ENCODE measurements around the gene CLASP2. TPM values are rescaled to one million over a fixed set of nuclear protein-coding genes. Genes with fewer than 3 reads are reported as not detected.

Gene CLASP2
- polyA plus RNA-seq, 2 donors, result 7.2 to 8.3 TPM

DNA sequence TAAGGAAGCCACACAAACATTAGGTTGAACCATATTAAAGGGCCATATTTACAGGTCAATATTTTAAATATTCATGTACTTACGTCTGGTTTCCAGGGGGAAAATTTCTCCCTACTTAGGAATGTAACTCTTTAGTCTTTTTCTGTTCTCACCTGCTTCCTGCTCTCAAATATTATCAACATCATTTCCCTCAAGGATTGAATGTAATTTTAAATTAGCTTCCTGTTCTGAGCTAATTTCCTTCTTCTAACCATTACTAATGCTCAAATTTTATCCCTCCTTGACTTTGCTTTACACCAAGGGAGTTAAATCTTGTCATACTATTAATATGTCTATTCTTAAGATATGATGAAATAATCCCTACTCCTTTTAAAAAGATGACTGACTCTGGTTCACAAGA lies 174.5 kb downstream of the CLASP2 start:
- Histone ChIP-seq H3K4me3 (ENCODE audit: low read depth in 1 of 2, low read length in 2 of 2) (no peak overlapping the region), H3K27ac (ENCODE audit: low read depth in 2 of 2, low read length in 1 of 2) (no peak overlapping the region), H3K27me3 (ENCODE audit: control insufficient read depth in 1 of 2, insufficient read depth in 2 of 2, low read length in 2 of 2) (no peaks in the 10 kb centered on the region), H3K36me3 (ENCODE audit: control insufficient read depth in 2 of 2, insufficient read depth in 2 of 2, low read length in 1 of 2) (peaks cover 0 to 4% of the 10 kb centered on the region in 2 donors), H3K9me3 (ENCODE audit: control insufficient read depth in 2 of 2, insufficient read depth in 1 of 2, low read depth in 1 of 2, low read length in 1 of 2) (no peaks in the 10 kb centered on the region), H3K4me1 (ENCODE audit: control insufficient read depth in 2 of 2, insufficient read depth in 2 of 2, low read length in 1 of 2) (no peaks in the 10 kb centered on the region)
- WGBS, 2 donors, result 80 to 83% methylated on average over 1 of the region's 1 CpG

DNA sequence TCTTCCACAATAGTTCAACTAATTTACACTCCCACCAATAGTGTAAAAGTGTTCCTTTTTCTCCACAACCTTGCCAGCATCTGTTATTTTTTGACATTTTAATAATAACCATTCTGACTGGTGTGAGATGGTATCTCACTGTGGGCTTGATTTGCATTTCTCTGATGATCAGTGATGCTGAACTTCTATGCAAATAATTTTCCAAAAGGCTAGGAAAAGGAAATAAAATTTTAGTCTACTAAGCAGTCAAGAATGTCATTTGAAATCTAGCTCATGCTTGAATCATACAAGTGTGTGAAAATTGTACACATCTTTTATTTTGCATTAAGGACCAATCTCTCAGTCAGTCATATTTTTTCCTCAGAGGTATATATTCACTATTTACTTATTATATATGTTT lies 176.1 kb downstream of the CLASP2 start:
- H3K36me3 ChIP-seq (ENCODE audit: control insufficient read depth in 2 of 2, insufficient read depth in 2 of 2, low read length in 1 of 2), result peaks cover 0 to 4% of the 10 kb centered on the region in 2 donors
- H3K4me1 ChIP-seq (ENCODE audit: control insufficient read depth in 2 of 2, insufficient read depth in 2 of 2, low read length in 1 of 2), result no peaks in the 10 kb centered on the region
- H3K9me3 ChIP-seq (ENCODE audit: control insufficient read depth in 2 of 2, insufficient read depth in 1 of 2, low read depth in 1 of 2, low read length in 1 of 2), result no peaks in the 10 kb centered on the region
- no peaks in the 10 kb centered on the region for H3K27me3 ChIP-seq (ENCODE audit: control insufficient read depth in 1 of 2, insufficient read depth in 2 of 2, low read length in 2 of 2)
- H3K27ac ChIP-seq (ENCODE audit: low read depth in 2 of 2, low read length in 1 of 2), result no peak overlapping the region
- no peak overlapping the region for H3K4me3 ChIP-seq (ENCODE audit: low read depth in 1 of 2, low read length in 2 of 2)

DNA sequence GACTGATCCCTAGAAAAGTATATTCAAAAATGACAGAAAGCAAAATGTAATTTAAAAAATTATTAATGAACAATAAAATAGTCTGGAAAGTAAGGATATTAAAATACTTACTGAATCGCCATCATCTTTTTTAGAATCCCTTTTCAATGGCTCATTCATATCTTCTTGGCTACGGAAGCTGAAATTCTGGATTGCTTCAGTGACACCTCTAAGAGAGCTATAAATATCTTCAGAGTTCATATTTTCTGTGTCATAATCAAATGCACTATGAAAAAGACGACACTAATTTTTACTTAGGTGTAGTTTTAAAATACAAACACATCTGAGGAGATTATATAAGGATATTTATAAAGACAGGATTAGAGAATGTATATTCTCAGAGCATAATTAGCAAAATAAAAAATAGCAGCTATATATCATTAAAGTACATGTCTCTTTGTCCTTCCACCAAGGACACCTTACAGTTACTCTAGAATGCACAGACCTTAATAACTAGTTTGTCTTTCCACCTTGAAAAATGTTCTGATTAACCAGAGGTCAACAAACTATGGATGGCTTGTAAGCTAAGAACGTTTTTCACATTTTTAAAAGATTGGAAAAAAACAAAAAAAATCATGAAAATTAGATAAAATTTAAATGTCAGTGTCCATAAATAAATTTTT lies 179.2 kb downstream of the CLASP2 start:
- Histone ChIP-seq H3K9me3 (ENCODE audit: control insufficient read depth in 2 of 2, insufficient read depth in 1 of 2, low read depth in 1 of 2, low read length in 1 of 2) (no peaks in the 10 kb centered on the region), H3K4me1 (ENCODE audit: control insufficient read depth in 2 of 2, insufficient read depth in 2 of 2, low read length in 1 of 2) (no peaks in the 10 kb centered on the region), H3K4me3 (ENCODE audit: low read depth in 1 of 2, low read length in 2 of 2) (no peak overlapping the region), H3K27me3 (ENCODE audit: control insufficient read depth in 1 of 2, insufficient read depth in 2 of 2, low read length in 2 of 2) (no peaks in the 10 kb centered on the region), H3K36me3 (ENCODE audit: control insufficient read depth in 2 of 2, insufficient read depth in 2 of 2, low read length in 1 of 2) (peaks cover 3 to 4% of the 10 kb centered on the region in 2 donors), H3K27ac (ENCODE audit: low read depth in 2 of 2, low read length in 1 of 2) (no peak overlapping the region)
- 85 to 87% methylated on average over 4 of the region's 4 CpGs for WGBS, 2 donors

DNA sequence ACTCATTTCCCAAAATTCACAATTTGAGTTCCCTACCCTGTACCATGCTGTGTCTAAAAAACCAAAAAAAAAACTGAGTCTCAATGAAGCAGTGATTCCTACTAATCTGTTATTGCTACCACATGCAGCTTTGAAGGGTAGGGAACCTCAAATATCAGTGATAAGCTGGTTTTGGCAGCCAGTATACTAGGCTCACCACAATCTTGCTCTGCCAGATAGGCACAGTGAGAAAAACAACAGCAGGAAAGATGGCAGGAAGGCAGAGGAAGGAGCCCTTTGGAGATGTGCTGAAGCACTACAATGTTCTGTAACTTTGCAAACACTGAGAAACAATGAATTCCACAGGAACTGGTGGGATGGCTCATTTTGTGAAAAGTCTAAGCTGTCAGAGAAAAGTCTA lies 180.9 kb downstream of the CLASP2 start:
- H3K36me3 ChIP-seq (ENCODE audit: control insufficient read depth in 2 of 2, insufficient read depth in 2 of 2, low read length in 1 of 2), result peaks cover 3 to 4% of the 10 kb centered on the region in 2 donors

DNA sequence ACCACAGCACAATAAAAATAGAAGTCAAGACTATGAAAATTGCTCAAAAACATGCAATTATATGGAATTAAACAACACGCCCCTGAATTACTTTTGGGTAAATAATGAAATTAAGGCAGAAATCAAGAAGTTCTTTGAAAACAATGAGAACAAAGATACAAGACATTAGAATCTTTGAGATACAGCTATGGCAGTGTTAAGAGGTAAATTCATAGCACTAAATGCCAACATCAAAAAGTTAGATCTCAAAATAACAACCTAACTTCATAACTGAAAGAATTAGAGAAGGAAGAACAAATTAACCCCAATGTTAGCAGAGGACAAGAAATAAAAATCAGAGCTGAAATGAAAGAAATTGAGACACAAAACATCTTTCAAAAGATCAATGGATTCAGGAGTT lies 191.3 kb downstream of the CLASP2 start:
- H3K4me3 ChIP-seq (ENCODE audit: low read depth in 1 of 2, low read length in 2 of 2), result no peak overlapping the region
- peaks cover 2 to 5% of the 10 kb centered on the region in 2 donors for H3K36me3 ChIP-seq (ENCODE audit: control insufficient read depth in 2 of 2, insufficient read depth in 2 of 2, low read length in 1 of 2)
- H3K9me3 ChIP-seq (ENCODE audit: control insufficient read depth in 2 of 2, insufficient read depth in 1 of 2, low read depth in 1 of 2, low read length in 1 of 2), result peaks cover 0 to 4% of the 10 kb centered on the region in 2 donors
- no peak overlapping the region for H3K27ac ChIP-seq (ENCODE audit: low read depth in 2 of 2, low read length in 1 of 2)
- WGBS, 2 donors, result 96 to 100% methylated on average over 1 of the region's 1 CpG
- H3K27me3 ChIP-seq (ENCODE audit: control insufficient read depth in 1 of 2, insufficient read depth in 2 of 2, low read length in 2 of 2), result no peaks in the 10 kb centered on the region
- no peaks in the 10 kb centered on the region for H3K4me1 ChIP-seq (ENCODE audit: control insufficient read depth in 2 of 2, insufficient read depth in 2 of 2, low read length in 1 of 2)

More for the DNA sequence above, 180.9 kb downstream of the CLASP2 start:
- Histone ChIP-seq H3K4me3 (ENCODE audit: low read depth in 1 of 2, low read length in 2 of 2) (no peak overlapping the region), H3K27me3 (ENCODE audit: control insufficient read depth in 1 of 2, insufficient read depth in 2 of 2, low read length in 2 of 2) (no peaks in the 10 kb centered on the region), H3K27ac (ENCODE audit: low read depth in 2 of 2, low read length in 1 of 2) (no peak overlapping the region), H3K9me3 (ENCODE audit: control insufficient read depth in 2 of 2, insufficient read depth in 1 of 2, low read depth in 1 of 2, low read length in 1 of 2) (no peaks in the 10 kb centered on the region), H3K4me1 (ENCODE audit: control insufficient read depth in 2 of 2, insufficient read depth in 2 of 2, low read length in 1 of 2) (no peaks in the 10 kb centered on the region)

DNA sequence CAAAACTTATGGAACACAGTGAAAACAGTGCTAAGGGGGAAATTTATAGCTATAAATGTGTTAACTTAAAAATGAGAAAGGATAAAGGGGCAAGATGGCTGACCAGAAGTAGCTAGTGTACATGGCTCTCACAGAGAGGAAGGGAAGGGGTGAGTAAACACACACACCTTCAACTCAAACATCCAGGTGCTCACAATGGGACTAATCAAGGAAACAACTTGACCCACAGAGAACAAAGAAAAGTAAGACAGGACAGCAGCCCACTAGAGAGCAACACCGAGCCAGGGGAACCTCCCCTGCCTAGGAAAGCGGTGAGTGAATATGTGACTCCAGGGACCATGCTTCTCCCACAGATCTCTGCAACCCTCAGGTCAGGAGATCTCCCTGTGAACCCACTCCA lies 192.8 kb downstream of the CLASP2 start:
- Histone ChIP-seq H3K4me3 (ENCODE audit: low read depth in 1 of 2, low read length in 2 of 2) (no peak overlapping the region), H3K4me1 (ENCODE audit: control insufficient read depth in 2 of 2, insufficient read depth in 2 of 2, low read length in 1 of 2) (no peaks in the 10 kb centered on the region), H3K27me3 (ENCODE audit: control insufficient read depth in 1 of 2, insufficient read depth in 2 of 2, low read length in 2 of 2) (no peaks in the 10 kb centered on the region), H3K36me3 (ENCODE audit: control insufficient read depth in 2 of 2, insufficient read depth in 2 of 2, low read length in 1 of 2) (peaks cover 3 to 5% of the 10 kb centered on the region in 2 donors), H3K27ac (ENCODE audit: low read depth in 2 of 2, low read length in 1 of 2) (no peak overlapping the region), H3K9me3 (ENCODE audit: control insufficient read depth in 2 of 2, insufficient read depth in 1 of 2, low read depth in 1 of 2, low read length in 1 of 2) (peaks cover 0 to 4% of the 10 kb centered on the region in 2 donors)
- 81 to 83% methylated on average over 2 of the region's 2 CpGs for WGBS, 2 donors

DNA sequence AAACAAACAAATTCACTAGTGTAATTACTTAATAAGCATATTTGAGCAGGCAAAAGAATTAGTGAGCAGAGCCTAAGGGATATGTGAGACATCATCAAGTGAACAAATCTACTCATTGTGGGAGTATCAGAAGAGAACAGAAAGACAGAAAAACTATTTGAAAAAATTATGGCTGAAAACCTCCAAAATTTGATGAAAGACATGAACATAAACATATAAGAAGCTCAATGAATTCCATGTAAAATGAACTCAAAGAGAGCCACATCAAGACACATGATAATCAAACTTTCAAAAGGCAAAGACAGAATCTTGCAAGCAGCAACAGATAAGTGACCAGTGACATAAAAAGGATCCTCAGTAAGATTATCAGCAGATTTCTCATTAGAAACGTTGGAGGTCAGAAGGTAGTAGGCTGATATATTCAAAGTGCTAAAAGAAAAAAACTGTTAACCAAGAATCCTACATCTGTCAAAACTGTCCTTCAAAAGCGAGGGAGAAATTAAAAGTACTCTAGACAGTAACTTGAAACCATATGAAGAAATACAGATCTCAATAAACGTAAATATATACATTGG lies 194.9 kb downstream of the CLASP2 start:
- H3K9me3 ChIP-seq (ENCODE audit: control insufficient read depth in 2 of 2, insufficient read depth in 1 of 2, low read depth in 1 of 2, low read length in 1 of 2), result peaks cover 0 to 4% of the 10 kb centered on the region in 2 donors
- 95 to 97% methylated on average over 3 of the region's 3 CpGs for WGBS, 2 donors
- no peak overlapping the region for H3K27ac ChIP-seq (ENCODE audit: low read depth in 2 of 2, low read length in 1 of 2)
- H3K27me3 ChIP-seq (ENCODE audit: control insufficient read depth in 1 of 2, insufficient read depth in 2 of 2, low read length in 2 of 2), result no peaks in the 10 kb centered on the region
- no peak overlapping the region for H3K4me3 ChIP-seq (ENCODE audit: low read depth in 1 of 2, low read length in 2 of 2)
- peaks cover 3 to 5% of the 10 kb centered on the region in 2 donors for H3K36me3 ChIP-seq (ENCODE audit: control insufficient read depth in 2 of 2, insufficient read depth in 2 of 2, low read length in 1 of 2)
- H3K4me1 ChIP-seq (ENCODE audit: control insufficient read depth in 2 of 2, insufficient read depth in 2 of 2, low read length in 1 of 2), result no peaks in the 10 kb centered on the region

DNA sequence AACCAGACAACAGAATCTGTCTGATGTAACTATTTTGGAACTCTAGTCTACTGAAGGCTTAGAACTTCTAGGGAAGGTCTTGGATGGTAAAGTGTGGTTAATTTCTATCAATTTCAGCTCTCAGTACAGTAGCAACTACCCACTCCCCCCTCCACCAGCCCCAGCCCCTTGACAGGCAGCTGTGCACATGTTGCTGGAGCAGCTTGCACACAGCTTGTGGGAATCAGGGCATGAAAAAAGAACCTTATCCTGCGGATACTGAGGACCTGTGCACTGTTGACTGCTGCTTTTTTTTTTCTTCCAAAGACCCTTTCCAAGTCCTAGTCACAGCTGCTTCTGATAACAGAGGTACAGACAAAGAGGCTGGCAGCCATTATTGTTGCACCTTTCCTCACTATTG lies 196.3 kb downstream of the CLASP2 start:
- H3K36me3 ChIP-seq (ENCODE audit: control insufficient read depth in 2 of 2, insufficient read depth in 2 of 2, low read length in 1 of 2), result peaks cover 3 to 5% of the 10 kb centered on the region in 2 donors
- no peaks in the 10 kb centered on the region for H3K4me1 ChIP-seq (ENCODE audit: control insufficient read depth in 2 of 2, insufficient read depth in 2 of 2, low read length in 1 of 2)
- 73 to 95% methylated on average over 1 of the region's 1 CpG for WGBS, 2 donors
- no peak overlapping the region for H3K4me3 ChIP-seq (ENCODE audit: low read depth in 1 of 2, low read length in 2 of 2)
- H3K27ac ChIP-seq (ENCODE audit: low read depth in 2 of 2, low read length in 1 of 2), result no peak overlapping the region
- no peaks in the 10 kb centered on the region for H3K27me3 ChIP-seq (ENCODE audit: control insufficient read depth in 1 of 2, insufficient read depth in 2 of 2, low read length in 2 of 2)
- H3K9me3 ChIP-seq (ENCODE audit: control insufficient read depth in 2 of 2, insufficient read depth in 1 of 2, low read depth in 1 of 2, low read length in 1 of 2), result no peaks in the 10 kb centered on the region

DNA sequence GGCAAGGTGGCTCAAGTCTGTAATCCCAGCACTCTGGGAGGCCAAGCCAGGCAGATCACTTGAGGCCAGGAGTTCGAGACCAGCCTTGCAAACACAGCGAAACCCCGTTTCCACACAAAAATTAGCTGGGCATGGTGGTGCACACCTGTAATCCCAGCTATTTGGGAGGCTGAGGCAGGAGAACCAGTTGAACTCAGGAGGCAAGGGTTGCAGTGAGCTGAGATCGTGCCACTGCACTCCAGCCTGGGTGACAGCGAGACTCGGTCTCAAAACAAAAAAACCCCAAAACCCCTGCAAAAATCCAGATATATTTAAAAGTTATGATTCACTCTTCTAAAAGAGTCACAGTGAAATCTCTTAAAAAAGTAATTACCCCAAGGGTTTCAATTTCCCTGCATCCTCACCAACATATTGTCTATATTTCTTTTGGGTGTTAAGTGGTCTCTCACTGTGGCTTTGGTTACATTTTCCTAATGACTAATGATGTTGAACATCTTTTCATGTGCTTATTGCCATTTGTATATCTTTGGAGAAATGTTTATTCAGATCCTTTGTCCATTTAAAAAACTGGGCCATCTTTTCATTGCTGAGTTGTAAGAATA lies 204.7 kb downstream of the CLASP2 start:
- Histone ChIP-seq H3K27me3 (ENCODE audit: control insufficient read depth in 1 of 2, insufficient read depth in 2 of 2, low read length in 2 of 2) (no peaks in the 10 kb centered on the region), H3K4me3 (ENCODE audit: low read depth in 1 of 2, low read length in 2 of 2) (no peak overlapping the region), H3K4me1 (ENCODE audit: control insufficient read depth in 2 of 2, insufficient read depth in 2 of 2, low read length in 1 of 2) (no peaks in the 10 kb centered on the region), H3K36me3 (ENCODE audit: control insufficient read depth in 2 of 2, insufficient read depth in 2 of 2, low read length in 1 of 2) (no peaks in the 10 kb centered on the region), H3K27ac (ENCODE audit: low read depth in 2 of 2, low read length in 1 of 2) (no peak overlapping the region), H3K9me3 (ENCODE audit: control insufficient read depth in 2 of 2, insufficient read depth in 1 of 2, low read depth in 1 of 2, low read length in 1 of 2) (no peaks in the 10 kb centered on the region)
- WGBS, 2 donors, result 90 to 94% methylated on average over 6 of the region's 6 CpGs

DNA sequence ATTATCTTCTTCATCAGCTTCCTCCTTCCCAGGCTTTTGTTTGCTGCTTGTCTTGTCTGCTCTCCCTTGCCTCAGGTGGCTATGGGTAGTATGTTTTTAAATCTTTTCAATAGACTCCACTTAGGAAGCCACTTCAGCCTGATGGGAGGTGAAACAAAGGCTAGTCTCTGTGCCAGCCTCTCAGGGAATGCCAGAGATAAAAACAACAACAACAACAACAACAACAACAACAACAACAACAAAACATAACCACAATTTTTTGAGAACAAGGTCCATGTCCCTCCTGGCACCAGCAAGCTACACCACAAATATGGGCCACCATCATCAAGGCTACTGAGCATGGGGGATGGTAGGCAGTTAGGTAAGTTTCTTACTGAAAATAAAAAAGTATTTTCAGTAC lies 213.0 kb downstream of the CLASP2 start:
- Histone ChIP-seq H3K4me3 (ENCODE audit: low read depth in 1 of 2, low read length in 2 of 2) (no peak overlapping the region), H3K36me3 (ENCODE audit: control insufficient read depth in 2 of 2, insufficient read depth in 2 of 2, low read length in 1 of 2) (peaks cover 0 to 8% of the 10 kb centered on the region in 2 donors), H3K4me1 (ENCODE audit: control insufficient read depth in 2 of 2, insufficient read depth in 2 of 2, low read length in 1 of 2) (no peaks in the 10 kb centered on the region), H3K27me3 (ENCODE audit: control insufficient read depth in 1 of 2, insufficient read depth in 2 of 2, low read length in 2 of 2) (no peaks in the 10 kb centered on the region), H3K9me3 (ENCODE audit: control insufficient read depth in 2 of 2, insufficient read depth in 1 of 2, low read depth in 1 of 2, low read length in 1 of 2) (no peaks in the 10 kb centered on the region), H3K27ac (ENCODE audit: low read depth in 2 of 2, low read length in 1 of 2) (no peak overlapping the region)
